IMR-90 (cell line): Measurements from ENCODE around the gene SLC25A21. TPM values are rescaled to one million over a fixed set of nuclear protein-coding genes. Genes with fewer than 3 reads are reported as not detected.

ENCODE experiments used
- ATAC-seq: fragments of 200-7000 bp; cut with Tn5 transposase; 2 replicates; pipeline ENCODE4 v1.9.1; 2020; ENCODE audit warnings: low read depth, mild to moderate bottlenecking, moderate library complexity
- BruUV-seq: library from RNA; stranded (reverse); fragments of 400-500 nt; replicated peaks from 2 replicates; lab custom pipeline; 2021; lab: Mats Ljungman, UMichigan
- CTCF ChIA-PET: fragments of 300-600 bp; formaldehyde crosslinking; extraction: SDS; loops from one replicate; lab custom pipeline; 2021; ENCODE audit warnings: antibody characterized with exemption; lab: Yijun Ruan, JAX
- POLR2A ChIA-PET: fragments of 300-600 bp; sonication (Branson Sonifier 250); formaldehyde crosslinking; loops from one replicate; lab custom pipeline; 2022; ENCODE audit warnings: antibody characterized with exemption; ENCODE audit not compliant: unreplicated experiment; lab: Charles Lee
- DNase-seq: peaks from one replicate; pipeline ENCODE4 v3.0.0; 2013
- H2AFZ ChIP-seq: replicated peaks from 2 replicates; pipeline ENCODE3; 2013; ENCODE audit warnings: low read length, mild to moderate bottlenecking; ENCODE audit not compliant: poor library complexity
- H2AK5ac ChIP-seq: 2 replicates; pipeline ENCODE4 v1.6.1; 2013; ENCODE audit warnings: low read depth, low read length, inconsistent platforms
- H2AK9ac ChIP-seq: replicated peaks from 2 replicates; pipeline ENCODE3; 2013; ENCODE audit warnings: mild to moderate bottlenecking, low read depth, low read length, moderate library complexity; ENCODE audit not compliant: poor library complexity
- H2BK120ac ChIP-seq: 2 replicates; pipeline ENCODE4 v1.6.1; 2013; ENCODE audit warnings: low read depth, low read length, inconsistent platforms
- H2BK15ac ChIP-seq: 3 replicates; pipeline ENCODE4 v1.6.1; 2013; ENCODE audit warnings: low read depth, low read length, inconsistent platforms
- H2BK20ac ChIP-seq: 2 replicates; pipeline ENCODE4 v1.6.1; 2013; ENCODE audit warnings: low read depth, mild to moderate bottlenecking, inconsistent platforms, low read length, moderate library complexity
- H2BK5ac ChIP-seq: 2 replicates; pipeline ENCODE4 v1.6.1; 2013; ENCODE audit warnings: mild to moderate bottlenecking, low read depth, low read length, inconsistent platforms; ENCODE audit not compliant: poor library complexity, severe bottlenecking
- H3K14ac ChIP-seq: replicated peaks from 2 replicates; pipeline ENCODE4 v1.6.1; 2013; ENCODE audit warnings: low read depth, low read length, inconsistent platforms
- H3K18ac ChIP-seq: 2 replicates; pipeline ENCODE4 v1.6.1; 2013; ENCODE audit warnings: low read depth, low read length, control low read depth
- H3K23ac ChIP-seq: 2 replicates; pipeline ENCODE4 v1.6.1; 2013; ENCODE audit warnings: low read depth, low read length, inconsistent platforms
- H3K27ac ChIP-seq: 2 replicates; pipeline ENCODE4 v1.5.1; 2013; ENCODE audit warnings: mild to moderate bottlenecking, control low read depth, low read length; ENCODE audit not compliant: insufficient read depth
- H3K27me3 ChIP-seq: 2 replicates; pipeline ENCODE4 v1.6.1; 2013; ENCODE audit warnings: low read length; ENCODE audit not compliant: control insufficient read depth, insufficient read depth
- H3K36me3 ChIP-seq: 2 replicates; pipeline ENCODE4 v1.6.1; 2013; ENCODE audit warnings: low read length, mixed read lengths; ENCODE audit not compliant: control insufficient read depth, insufficient read depth
- H3K4ac ChIP-seq: 2 replicates; pipeline ENCODE4 v1.6.1; 2013; ENCODE audit warnings: low read depth, low read length, inconsistent platforms
- H3K4me1 ChIP-seq: 2 replicates; pipeline ENCODE4 v1.6.1; 2013; ENCODE audit warnings: low read length, mixed read lengths; ENCODE audit not compliant: control insufficient read depth, insufficient read depth
- H3K4me2 ChIP-seq: 2 replicates; pipeline ENCODE4 v1.6.1; 2013; ENCODE audit warnings: low read depth, mild to moderate bottlenecking, control low read depth, low read length, moderate library complexity
- H3K4me3 ChIP-seq: 2 replicates; pipeline ENCODE4 v1.5.1; 2013; ENCODE audit warnings: low read depth, mild to moderate bottlenecking, control low read depth, low read length, moderate library complexity; ENCODE audit not compliant: insufficient read depth
- H3K56ac ChIP-seq: 2 replicates; pipeline ENCODE4 v1.6.1; 2013; ENCODE audit warnings: low read length, inconsistent platforms; ENCODE audit not compliant: insufficient read depth; ENCODE audit errors: extremely low read depth
- H3K79me1 ChIP-seq, 2 experiments: 2 replicates each; pipeline ENCODE4 v1.6.1; 2013; ENCODE audit warnings: low read length in 2 of 2, inconsistent platforms in 1 of 2, low read depth in 1 of 2
- H3K9ac ChIP-seq: 2 replicates; pipeline ENCODE4 v1.6.1; 2013; ENCODE audit warnings: low read depth, low read length, control low read depth
- H3K9me1 ChIP-seq: 2 replicates; pipeline ENCODE4 v1.6.1; 2013; ENCODE audit warnings: low read length, inconsistent platforms; ENCODE audit not compliant: insufficient read depth
- H3K9me3 ChIP-seq: 2 replicates; pipeline ENCODE4 v1.6.1; 2013; ENCODE audit warnings: low read length; ENCODE audit not compliant: control insufficient read depth, insufficient read depth
- H4K20me1 ChIP-seq: 2 replicates; pipeline ENCODE4 v1.6.1; 2013; ENCODE audit warnings: low read length, inconsistent platforms; ENCODE audit not compliant: insufficient read depth
- H4K5ac ChIP-seq: 2 replicates; pipeline ENCODE4 v1.6.1; 2013; ENCODE audit warnings: mild to moderate bottlenecking, low read depth, low read length, control low read depth
- H4K8ac ChIP-seq, 2 experiments: 2 replicates each; pipeline ENCODE4 v1.6.1; 2013; ENCODE audit warnings: low read depth in 2 of 2, low read length in 2 of 2, control low read depth in 1 of 2, inconsistent platforms in 1 of 2
- H4K91ac ChIP-seq: 2 replicates; pipeline ENCODE4 v1.6.1; 2013; ENCODE audit warnings: low read depth, low read length, inconsistent platforms; ENCODE audit not compliant: insufficient read depth
- CEBPB ChIP-seq: IDR thresholded peaks from 2 replicates; pipeline ENCODE4 v1.6.1; 2012; ENCODE audit warnings: low read depth, low read length, improper control_type of control experiment
- FOS ChIP-seq: fragments of 150-350 bp; IDR thresholded peaks from 2 replicates; pipeline ENCODE4 v1.6.1; 2016; ENCODE audit warnings: low read depth, low read length
- MAFK ChIP-seq: IDR thresholded peaks from 2 replicates; pipeline ENCODE4 v1.6.1; 2012; ENCODE audit warnings: low read depth, low read length, improper control_type of control experiment
- POLR2A ChIP-seq: IDR thresholded peaks from 2 replicates; pipeline ENCODE4 v1.6.1; 2012; ENCODE audit warnings: mild to moderate bottlenecking, low read depth, low read length
- RFX5 ChIP-seq: IDR thresholded peaks from 2 replicates; pipeline ENCODE4 v1.8.0; 2012; ENCODE audit warnings: low read depth, mild to moderate bottlenecking, low read length, moderate library complexity
- WGBS, 2 experiments: methylation state at CpG; one replicate each; pipeline versions ENCODE4 v1.1.5 to v1.1.7; 2013; ENCODE audit warnings: missing lambda C conversion rate in 2 of 2; ENCODE audit not compliant: insufficient read length in 1 of 2; ENCODE audit errors: extremely low coverage in 2 of 2; 5-methylcytosine and 5-hydroxymethylcytosine counted together
- dilution Hi-C: fragments of 300-500 bp; cut with HindIII; formaldehyde crosslinking; loops from one replicate; pipeline ENCODE4 v1.14.3; 2018; ENCODE audit warnings: low sequenced_read_pairs; ENCODE audit not compliant: unreplicated experiment
- in situ Hi-C: fragments of 300-500 bp; cut with MboI; formaldehyde crosslinking; loops from 3 replicates; pipeline ENCODE4 v1.14.3; 2019; ENCODE audit warnings: low sequenced_read_pairs, inconsistent platforms, mixed read lengths
- intact Hi-C: fragments of 100-400 bp; cut with micrococcal nuclease; formaldehyde crosslinking; loops from 2 replicates; pipeline ENCODE4 v1.10.0; 2022
- polyA plus RNA-seq, 3 experiments: library from polyadenylated mRNA; depleted of rRNA; stranded (reverse); fragments of >200 nt; gene quantifications; 2 replicates each; pipeline ENCODE4 v1.2.3, GENCODE V29; 2012; ENCODE audit warnings: low replicate concordance in 1 of 3
- total RNA-seq: library from RNA; depleted of rRNA; stranded (reverse); fragments of >200 nt; gene quantifications from 2 replicates; pipeline ENCODE4 v1.2.3, GENCODE V29; 2012
- TF ChIP-seq, protein P1 (sequence below): conservative IDR thresholded peaks from 2 replicates; pipeline ENCODE4 v1.5.1; 2012; ENCODE audit warnings: mild to moderate bottlenecking, low read depth, low read length, improper control_type of control experiment

The SLC25A21 gene
- total and polyA plus RNA-seq, 2 of the 4 experiments (the other 2 are of a cell fraction): 0.62 to 0.90 TPM

DNA sequence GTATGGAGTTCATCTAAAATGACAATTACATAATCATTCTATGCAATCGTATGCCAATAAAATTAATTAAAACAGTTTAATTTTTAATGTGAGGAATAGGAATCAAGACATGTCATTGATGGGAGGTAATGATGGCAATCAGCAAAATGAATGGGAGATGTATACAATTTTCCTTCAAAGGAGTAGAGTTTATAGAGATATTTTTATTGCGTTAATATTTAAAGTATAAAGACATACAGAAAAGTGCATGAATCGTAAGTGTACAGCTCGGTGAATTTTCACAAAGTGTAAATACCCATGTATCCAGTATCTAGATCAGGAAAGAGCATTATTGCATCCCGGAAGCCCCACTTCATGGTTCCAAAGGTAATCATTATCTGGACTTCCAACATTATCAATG is 26.5 kb upstream of the SLC25A21 start:
- Histone ChIP-seq H2BK120ac (no peak overlapping the region), H3K36me3 (no peaks in the 10 kb centered on the region), H4K91ac (no peak overlapping the region), H3K4me2 (no peak overlapping the region), H3K9ac (no peak overlapping the region), H3K27ac (no peak overlapping the region), H3K9me3 (no peaks in the 10 kb centered on the region), H2BK20ac (no peak overlapping the region), H4K5ac (no peak overlapping the region), H3K56ac (no peak overlapping the region), H3K4me1 (no peaks in the 10 kb centered on the region; the same call in 1 of the 2 replicates), H3K9me1 (peaks cover 2% of the 10 kb centered on the region; the same call in 1 of the 2 replicates), H3K4me3 (no peak overlapping the region), H2BK15ac (no peak overlapping the region), H3K14ac (no peak overlapping the region), H3K27me3 (no peaks in the 10 kb centered on the region), H4K20me1 (no peaks in the 10 kb centered on the region), H2AK9ac (no peak overlapping the region), H2AK5ac (no peak overlapping the region), H4K8ac (no peak overlapping the region), H3K23ac (no peak overlapping the region), H3K4ac (no peak overlapping the region), H2AFZ (no peak overlapping the region), H3K79me1 (peaks cover 16 to 22% of the 10 kb centered on the region in 2 experiments), H3K18ac (no peak overlapping the region), H2BK5ac (no peak overlapping the region)
- dilution Hi-C loops: no loop called here
- DNase-seq: no peak
- in situ Hi-C loops: no loop called here
- ChIA-PET POLR2A (no interaction called here), CTCF (no interaction called here)
- no peak for ATAC-seq
- no TSS peak for BruUV-seq
- 100% methylated on average over 1 of the region's 5 CpGs; no CpG with 5 or more reads in 1 of the 2 experiments for WGBS, 2 experiments
- TF ChIP-seq RFX5 (no peak), FOS (no peak), CEBPB (no peak), POLR2A (no peak), MAFK (no peak)
- TF ChIP-seq, protein P1, sequence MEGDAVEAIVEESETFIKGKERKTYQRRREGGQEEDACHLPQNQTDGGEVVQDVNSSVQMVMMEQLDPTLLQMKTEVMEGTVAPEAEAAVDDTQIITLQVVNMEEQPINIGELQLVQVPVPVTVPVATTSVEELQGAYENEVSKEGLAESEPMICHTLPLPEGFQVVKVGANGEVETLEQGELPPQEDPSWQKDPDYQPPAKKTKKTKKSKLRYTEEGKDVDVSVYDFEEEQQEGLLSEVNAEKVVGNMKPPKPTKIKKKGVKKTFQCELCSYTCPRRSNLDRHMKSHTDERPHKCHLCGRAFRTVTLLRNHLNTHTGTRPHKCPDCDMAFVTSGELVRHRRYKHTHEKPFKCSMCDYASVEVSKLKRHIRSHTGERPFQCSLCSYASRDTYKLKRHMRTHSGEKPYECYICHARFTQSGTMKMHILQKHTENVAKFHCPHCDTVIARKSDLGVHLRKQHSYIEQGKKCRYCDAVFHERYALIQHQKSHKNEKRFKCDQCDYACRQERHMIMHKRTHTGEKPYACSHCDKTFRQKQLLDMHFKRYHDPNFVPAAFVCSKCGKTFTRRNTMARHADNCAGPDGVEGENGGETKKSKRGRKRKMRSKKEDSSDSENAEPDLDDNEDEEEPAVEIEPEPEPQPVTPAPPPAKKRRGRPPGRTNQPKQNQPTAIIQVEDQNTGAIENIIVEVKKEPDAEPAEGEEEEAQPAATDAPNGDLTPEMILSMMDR: no peak
- intact Hi-C loops: no loop called here
